Activated CD4-positive, alpha-beta T cell treated with anti-CD3 and anti-CD28 coated beads, Interleukin-2, amount 50 U/mL, for 16 hours (primary cell): ENCODE data around the gene HOXA2.

Source experiments
- DNase-seq: peaks from one replicate; pipeline ENCODE4 v3.0.0-alpha.2; 2020

HOXA2 gene

DNA sequence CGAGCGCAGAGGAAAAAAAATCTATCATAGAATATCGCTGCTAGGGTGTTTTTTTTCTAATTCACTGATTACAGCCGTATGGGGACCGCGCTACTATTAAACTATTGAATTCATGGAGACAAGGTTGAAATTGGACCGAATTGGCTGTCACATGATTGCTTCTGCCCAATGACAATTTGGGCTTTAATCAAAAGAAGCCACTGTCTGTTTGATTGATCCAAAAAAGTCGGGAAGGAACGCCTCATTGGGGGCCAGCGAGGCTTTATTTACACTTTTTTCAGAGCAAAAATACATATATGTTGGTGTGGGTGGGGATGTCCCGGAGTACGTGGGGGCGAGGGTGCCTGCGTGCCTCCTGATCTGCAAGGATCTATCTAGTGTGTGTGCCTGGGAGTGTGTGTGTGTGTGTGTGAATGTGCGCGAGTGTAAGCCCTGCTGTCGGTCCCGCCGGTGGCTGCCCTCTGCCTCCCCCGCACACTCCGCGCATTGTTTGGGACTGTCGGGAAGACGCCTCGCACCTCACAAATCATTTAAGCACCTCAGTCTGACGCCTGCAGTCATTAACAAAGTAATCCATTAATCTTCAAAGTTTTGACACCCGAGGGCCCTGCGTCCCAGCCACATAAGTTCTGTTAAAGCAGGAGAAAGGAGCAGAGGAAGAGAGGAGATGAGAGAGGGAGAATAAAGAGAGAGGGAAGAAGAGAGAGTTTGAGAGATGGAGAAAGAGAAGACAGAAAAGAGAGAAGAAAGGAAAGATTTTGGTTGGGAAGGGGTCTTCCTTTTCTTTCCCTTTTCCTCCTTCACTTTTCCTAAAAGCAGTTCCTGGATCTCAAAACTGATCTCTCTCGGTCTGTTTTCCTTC, at the start of gene HOXA2:
TSS of gene HOXA2 (minus strand) at position 103 of the 862 bp plus-strand sequence. CDS start 183 bp downstream, outside the sequence.
- no peak for DNase-seq

- DNase-seq, result no peak
Measured at GRCh38 chr7:27151341-27151930, 49.0 kb upstream of the HOXA2 start.

DNA sequence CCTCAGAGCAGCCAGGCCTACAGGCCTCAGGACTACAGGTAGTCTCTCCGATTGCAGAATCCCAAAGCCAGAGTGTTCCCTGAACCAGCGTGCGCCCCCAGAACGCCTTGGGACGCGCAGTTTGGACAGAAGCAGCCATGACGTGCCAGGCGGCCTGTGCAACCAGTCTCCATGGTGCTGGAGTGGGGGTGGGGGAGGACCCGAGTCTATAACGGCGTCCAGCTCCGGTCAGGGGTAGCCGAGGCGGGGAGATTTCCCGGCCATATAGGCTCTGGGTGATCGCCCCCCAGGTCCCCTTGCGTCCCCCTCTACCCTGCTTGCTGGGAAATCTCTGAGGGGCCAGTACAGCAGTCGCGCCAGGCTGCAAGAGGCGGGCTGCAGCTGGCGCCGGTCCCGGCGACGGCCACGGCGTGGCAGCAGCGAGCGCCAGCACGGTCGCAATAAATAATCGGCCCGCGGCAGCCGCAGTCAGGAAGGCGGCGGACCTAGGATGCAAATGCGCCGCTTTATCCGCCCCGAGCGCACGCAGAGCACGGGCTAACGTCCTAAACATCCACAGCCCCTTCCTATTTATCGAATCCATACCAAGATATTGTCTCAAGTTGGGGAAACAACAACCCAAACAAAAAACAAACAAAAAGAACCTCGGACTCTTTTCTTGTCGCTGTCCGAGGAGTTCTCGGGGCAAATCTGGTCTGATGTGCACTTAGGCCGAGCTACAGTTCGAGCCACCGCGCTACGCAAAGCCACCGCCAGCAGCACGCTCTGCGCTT, 48.3 kb upstream of the HOXA2 start:
- peak; percentile 67 for DNase-seq

- DNase-seq, result no peak
Measured at GRCh38 chr7:27149842-27150567, 47.5 kb upstream of the HOXA2 start.

- DNase-seq, result no peak
Measured at GRCh38 chr7:27148756-27149641, 46.5 kb upstream of the HOXA2 start.

DNA sequence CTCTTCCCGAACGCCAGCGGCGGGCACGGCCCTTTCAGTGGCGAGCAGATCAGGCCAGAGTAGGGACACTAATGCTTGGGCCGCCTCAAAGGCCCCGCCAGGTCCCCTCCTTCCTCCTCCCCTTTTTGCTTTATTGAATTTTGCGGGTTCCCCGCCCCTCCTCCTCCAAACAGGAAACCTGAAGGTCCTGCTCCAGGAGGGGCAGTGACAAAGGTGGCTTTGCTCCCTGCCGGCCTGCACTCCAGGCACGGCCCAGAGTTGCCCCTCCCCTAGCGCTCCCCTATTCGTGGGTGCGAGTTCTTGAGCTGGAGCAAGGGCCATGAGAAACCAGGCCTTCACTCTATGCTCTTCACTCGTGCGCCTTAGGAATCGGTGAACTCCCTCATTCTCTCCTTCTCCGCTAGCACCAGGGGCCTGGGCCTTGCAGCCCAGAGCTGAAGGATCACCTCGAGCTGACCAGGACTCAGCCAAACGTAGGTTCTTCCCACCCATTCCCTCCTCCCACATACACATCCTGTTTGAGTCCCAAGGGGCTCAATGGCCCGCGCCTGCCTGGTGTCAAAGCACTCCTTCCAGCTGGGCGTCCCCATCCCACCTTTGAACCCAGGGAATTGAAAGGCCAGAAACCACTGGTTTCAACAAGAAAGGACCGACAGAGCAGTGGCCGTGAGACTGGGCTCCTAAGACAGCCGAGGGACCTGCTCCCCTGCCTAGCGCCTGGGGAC, 45.7 kb upstream of the HOXA2 start:
- DNase-seq, result no peak

- DNase-seq, result no peak
Measured at GRCh38 chr7:27147199-27148030, 44.9 kb upstream of the HOXA2 start, which contains the start of gene HOXA6. TSS of gene HOXA6 (minus strand) at chr7:27147774. CDS start at chr7:27147749, 25 bp downstream.

DNA sequence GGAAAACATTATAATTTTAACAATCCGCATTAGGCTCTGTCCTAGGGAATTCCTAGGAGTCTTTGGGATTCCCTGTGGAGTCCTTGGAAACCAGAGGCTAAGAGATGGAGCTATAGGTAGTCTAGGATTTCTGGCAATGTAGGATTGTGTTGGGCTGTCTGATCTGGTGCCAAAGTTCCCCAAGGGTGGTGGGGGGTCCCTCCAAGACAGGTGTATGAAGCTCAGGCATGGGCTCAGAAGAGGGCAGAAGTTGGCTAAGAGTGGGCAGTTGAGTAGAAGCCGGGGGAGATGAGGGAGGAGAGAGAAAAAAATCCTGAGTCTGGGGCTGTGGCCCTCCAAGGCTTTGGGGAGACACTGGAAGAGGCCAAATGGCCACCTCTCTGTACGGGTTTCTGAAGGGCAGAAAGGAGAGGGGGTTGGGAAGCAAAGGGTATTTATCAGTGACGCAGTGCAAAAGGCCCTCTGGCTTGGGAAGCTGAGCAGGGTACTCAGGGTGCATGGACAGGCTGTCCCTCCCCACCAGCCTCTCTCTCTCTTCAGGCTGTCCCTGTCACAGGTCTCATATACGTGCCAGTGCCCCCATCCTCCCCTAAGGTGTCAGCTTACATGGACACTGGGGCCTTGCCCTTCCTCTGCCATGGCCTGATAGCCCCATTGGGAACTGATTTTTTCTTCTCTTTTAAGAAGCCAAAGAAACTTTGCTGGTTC, 44.2 kb upstream of the HOXA2 start:
- no peak for DNase-seq

- no peak for DNase-seq
Measured at GRCh38 chr7:27145914-27146412, 43.5 kb upstream of the HOXA2 start.

DNA sequence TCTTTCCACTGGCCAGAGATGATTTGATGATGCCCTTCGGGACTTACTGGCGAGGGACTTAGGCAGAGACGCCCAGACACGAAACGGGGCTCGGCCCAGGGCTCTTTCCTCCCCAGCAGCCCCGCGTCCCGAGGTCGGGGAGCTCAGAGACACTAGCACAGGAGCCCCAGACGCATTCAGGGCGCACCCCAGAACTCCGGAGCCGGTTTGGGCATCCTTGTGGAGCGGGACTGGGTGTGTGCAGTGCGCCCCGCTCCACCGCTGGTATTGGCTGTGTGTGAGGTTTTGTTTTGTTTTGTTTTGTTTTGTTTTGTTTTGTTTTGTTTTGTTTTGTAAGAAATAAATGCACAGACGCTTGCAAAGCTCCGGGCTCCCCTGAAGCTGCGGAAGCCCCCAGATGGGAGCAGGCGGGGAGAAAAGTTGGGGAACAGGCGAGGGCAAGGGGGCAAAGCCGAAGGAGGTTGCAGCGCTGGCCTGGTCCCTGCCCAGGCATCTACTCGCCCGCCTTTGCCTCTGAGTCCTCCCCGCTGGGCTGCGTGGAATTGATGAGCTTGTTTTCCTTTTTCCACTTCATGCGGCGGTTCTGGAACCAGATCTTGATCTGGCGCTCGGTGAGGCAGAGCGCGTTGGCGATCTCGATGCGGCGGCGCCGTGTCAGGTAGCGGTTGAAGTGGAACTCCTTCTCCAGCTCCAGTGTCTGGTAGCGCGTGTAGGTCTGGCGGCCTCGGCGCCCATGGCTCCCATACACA, 42.9 kb upstream of the HOXA2 start:
- DNase-seq, result no peak

- no peak for DNase-seq
Measured at GRCh38 chr7:27144781-27145164, 42.3 kb upstream of the HOXA2 start.

- no peak for DNase-seq
Measured at GRCh38 chr7:27143950-27144780, 41.7 kb upstream of the HOXA2 start.

- DNase-seq, result peak; percentile 25
Measured at GRCh38 chr7:27143023-27143949, 40.8 kb upstream of the HOXA2 start, which contains the start of gene HOXA5. TSS of gene HOXA5 (minus strand) at chr7:27143681. CDS start at chr7:27143607, 74 bp downstream.

DNA sequence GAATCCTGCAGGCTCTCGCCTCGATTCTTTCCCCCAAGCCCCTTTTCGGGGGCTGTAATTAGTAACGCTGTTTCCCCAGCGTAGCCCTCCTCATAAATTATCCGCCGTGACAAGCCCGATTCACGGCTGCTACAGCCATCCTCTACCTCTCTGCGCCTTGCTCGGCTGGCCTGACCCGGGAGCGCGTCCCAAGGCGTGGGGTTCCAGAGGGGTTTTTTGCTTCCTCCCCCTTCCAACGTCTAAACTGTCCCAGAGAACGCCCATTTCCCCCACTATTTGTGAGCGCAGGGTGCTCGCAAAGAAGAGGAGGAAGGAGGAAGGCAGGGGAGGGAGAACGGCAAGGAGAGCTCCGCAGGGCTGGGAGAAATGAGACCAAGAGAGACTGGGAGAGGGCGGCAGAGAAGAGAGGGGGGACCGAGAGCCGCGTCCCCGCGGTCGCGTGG, 40.1 kb upstream of the HOXA2 start:
- DNase-seq, result no peak

DNA sequence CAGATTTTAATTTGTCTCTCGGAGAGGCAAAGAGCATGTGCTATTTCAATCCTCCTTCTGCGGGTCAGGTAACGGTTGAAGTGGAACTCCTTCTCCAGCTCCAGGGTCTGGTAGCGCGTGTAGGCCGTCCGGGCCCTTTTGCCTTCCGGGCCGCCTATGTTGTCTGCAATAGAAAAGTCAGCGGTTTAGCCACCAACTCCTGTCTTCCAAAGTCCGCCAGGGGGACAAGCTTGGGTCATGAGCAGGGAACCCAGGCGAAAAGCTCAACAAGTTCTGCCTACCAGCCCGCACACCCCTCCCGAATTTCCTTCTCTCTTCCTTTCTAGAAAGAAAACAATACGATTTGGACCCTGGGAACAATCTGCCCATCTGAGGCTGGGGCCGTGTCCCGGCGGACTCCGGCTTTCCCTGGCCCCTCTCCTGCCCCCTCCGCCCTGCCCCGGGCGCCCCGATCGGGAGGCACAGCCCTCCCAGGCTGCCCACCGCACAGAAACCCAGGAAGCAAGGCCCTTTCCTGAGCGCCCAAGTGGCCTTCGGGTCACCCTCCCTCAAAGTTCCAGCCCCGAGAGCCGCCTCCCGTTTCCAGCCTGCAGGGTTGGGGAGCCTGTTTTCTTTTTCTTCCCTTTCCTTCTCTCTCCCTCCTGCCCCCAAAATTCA, 39.6 kb upstream of the HOXA2 start:
- DNase-seq, result no peak
